Stomach (tissue), 4 donors: ENCODE results near the gene RPS18.

Experiments
- CTCF ChIP-seq, 7 experiments: fragments of 450-650 bp in 4 of 7; fragments of 200-600 bp in 3 of 7; sonication (generic) in 3 of 7; IDR thresholded peaks; one replicate each; pipeline ENCODE4 v1.5.1; 2016 to 2019; ENCODE audit warnings: antibody characterized with exemption in 7 of 7, control low read depth in 2 of 7, mild to moderate bottlenecking in 1 of 7
- POLR2AphosphoS5 ChIP-seq, 3 donors: sonication (generic); formaldehyde crosslinking; IDR thresholded peaks; one replicate each; pipeline ENCODE4 v1.6.1; 2016; ENCODE audit warnings: antibody characterized with exemption in 3 of 3

GRCh38 chr6:33305052-33305451 lies 33.2 kb downstream of the RPS18 start:
- TF ChIP-seq CTCF (IDR thresholded peaks at IDR 0.05), result no peak
- TF ChIP-seq POLR2AphosphoS5 (IDR thresholded peaks at IDR 0.05), result no peak
